HG03135 (cell line): Measurements from ENCODE around the gene RRAGB.
"Not testable (repeated sequence)": the region's sequence is repeated elsewhere in the genome, so short reads cannot be mapped to it uniquely, and the experiment has no call there.

Experiments
- ATAC-seq: cut with Tn5 transposase; IDR thresholded peaks from one replicate; pipeline ENCODE4 v1.9.1; 2021; ENCODE audit warnings: mild to moderate bottlenecking, moderate library complexity; ENCODE audit not compliant: unreplicated experiment

Gene RRAGB

DNA sequence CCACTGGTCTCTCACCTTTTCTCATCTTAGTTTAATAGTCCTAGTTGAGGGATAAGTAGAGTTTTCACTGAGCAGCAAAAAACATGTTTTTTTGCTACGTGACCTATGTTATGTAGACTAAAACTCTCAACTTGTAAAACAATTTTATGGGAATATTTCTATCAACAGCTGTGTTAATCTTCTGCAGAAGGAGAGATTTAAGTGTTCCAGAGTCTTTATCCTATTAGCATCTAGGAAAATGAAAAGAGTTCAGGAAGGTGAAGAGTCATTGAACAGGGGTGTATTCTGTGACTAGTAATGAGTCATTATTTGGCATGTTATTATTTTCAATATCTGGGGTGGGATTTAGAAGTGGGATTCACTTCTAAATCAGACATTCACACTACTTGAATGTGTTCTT, 41.9 kb downstream of the RRAGB start:
- no peak for ATAC-seq

DNA sequence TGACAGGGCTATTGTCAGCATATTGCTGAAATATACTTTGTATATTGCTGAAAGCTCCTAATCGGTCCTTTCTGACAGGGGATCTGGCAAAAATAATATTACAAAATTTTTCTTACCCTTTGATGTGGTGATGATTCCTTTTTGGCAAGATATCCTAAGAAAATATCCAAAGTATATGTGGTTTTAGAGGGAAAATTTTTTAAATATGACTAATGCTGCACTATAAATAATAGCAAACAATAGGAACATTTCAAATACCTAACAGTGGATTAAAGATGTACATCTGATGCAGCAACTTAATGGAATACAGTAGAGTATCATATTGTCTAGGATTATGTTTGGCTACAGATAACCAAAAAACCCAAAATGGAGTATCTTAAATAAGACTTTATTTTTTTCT, 49.6 kb downstream of the RRAGB start:
- no peak for ATAC-seq

DNA sequence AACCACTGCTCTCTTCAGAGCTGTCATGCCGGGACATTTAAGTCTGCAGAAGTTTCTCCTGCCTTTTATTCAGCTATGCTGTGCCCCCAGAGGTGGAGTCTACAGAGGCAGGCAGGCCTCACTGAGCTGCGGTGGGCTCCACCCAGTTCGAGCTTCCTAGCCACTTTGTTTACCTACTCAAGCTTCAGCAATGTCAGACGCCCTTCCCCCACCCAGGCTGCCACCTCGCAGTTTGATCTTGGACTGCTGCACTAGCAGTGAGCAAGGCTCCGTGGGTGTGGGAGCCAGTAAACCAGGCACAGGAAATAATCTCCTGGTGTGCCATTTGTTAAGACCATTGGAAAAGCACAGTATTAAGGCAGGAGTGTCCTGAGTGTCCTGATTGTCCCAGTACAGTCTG, 56.9 kb downstream of the RRAGB start:
- not testable (repeated sequence) for ATAC-seq

- no peak for ATAC-seq
Measured at GRCh38 chrX:55777596-55777995, 60.0 kb downstream of the RRAGB start.

DNA sequence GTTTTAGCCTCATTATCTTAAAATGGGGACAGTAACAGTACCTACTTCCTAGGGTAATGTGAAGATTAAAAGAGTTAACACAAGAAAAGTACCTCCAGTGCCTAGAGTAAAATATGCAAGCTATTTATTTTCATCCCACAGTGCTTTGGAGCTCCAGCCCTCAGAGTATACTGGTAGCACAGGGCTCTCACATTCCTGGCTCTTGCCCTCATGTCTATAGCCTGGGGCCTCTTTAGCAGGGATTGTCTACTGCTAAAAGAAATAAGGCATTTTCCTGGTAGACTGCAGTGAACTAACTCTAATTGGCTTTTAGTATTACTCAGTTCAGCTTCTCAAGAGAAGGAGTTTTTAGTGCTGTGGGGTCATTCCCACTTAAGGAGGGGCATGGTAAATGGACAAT, 60.8 kb downstream of the RRAGB start:
- no peak for ATAC-seq

DNA sequence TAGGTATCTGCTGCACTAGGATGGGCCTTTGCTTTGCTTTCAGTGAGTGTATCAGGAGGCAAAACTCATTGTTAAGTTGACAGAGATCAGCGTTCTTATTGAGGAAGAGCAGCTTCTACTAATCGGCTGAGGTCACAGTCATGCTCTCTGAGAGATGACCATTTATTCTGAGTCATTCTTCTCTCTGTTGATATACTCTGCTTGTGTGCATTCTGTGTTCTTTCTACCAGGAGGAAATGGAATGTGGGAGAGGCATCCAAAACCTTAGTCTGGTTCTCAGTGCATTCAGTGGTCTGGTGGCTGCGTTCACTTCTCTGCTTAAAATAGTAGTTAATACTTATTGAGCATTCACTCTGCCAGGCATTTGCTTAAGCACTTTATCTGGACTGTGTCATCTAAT, 66.2 kb downstream of the RRAGB start:
- ATAC-seq, result no peak

- ATAC-seq, result no peak
Measured at GRCh38 chrX:55787063-55787462, 69.5 kb downstream of the RRAGB start.

GRCh38 chrX:55787727-55788126, 70.2 kb downstream of the RRAGB start:
- ATAC-seq, result no peak

- ATAC-seq, result peak; percentile 67
Measured at GRCh38 chrX:55794405-55794804, 76.9 kb downstream of the RRAGB start.

DNA sequence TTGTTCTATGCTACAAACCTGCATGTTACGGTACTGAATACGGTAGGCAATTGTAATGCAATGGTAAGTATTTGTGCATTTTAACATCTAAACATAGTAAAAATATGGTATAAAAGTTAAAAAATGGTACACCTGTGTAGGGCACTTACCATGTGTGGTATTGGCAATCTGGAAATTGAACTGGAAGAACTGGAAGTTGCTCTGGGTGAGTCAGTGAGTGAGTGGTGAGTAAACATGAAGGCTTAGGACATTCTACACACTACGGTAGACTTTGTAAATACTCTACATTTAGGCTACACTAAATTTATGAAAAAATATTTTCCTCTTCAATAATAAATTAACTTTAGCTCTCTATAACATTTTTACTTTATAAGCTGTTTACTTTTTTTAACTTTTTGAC, 78.9 kb downstream of the RRAGB start:
- no peak for ATAC-seq

DNA sequence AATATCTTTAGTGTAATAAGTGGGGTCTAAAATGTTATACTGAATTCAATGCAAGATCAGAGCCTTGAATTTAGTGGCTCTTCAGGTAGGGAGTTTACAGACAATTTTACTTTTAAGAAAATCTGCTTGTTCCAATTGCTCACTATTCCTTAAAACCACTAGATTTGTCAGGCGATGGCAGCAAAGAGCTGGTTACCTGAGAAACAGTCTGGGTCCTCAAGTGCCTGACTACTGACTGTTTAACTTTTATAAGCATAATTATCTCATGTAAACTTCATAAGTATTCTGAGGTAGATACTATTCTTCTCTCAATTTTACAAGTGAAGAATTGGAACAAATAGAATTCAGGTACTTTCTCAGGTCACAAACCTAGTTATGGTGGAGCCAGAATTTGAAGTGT, 84.3 kb downstream of the RRAGB start:
- ATAC-seq, result no peak
